Kidney (tissue), 14 donors: Measurements from ENCODE around the gene IL21R. TPM values are rescaled to one million over a fixed set of nuclear protein-coding genes. Genes with fewer than 3 reads are reported as not detected.

Experiments
- DNase-seq, 5 donors: peaks; one replicate each; pipeline ENCODE4 v3.0.0-alpha.2; 2013 to 2020
- FAIRE-seq: peaks from 2 replicates; lab custom pipeline; 2012; peaks lifted over from hg19 to GRCh38; lab: Jason Lieb, UNC
- H3K27ac ChIP-seq, 2 donors: one replicate each; pipeline ENCODE4 v1.7.0; 2013; ENCODE audit warnings: low read depth in 2 of 2, low read length in 2 of 2, inconsistent platforms in 1 of 2
- H3K27me3 ChIP-seq: one replicate; pipeline ENCODE4 v1.7.1; 2013; ENCODE audit warnings: low read length, inconsistent platforms; ENCODE audit not compliant: control insufficient read depth, insufficient read depth
- H3K36me3 ChIP-seq, 3 donors: one replicate each; pipeline versions ENCODE4 v1.7.0 to v1.7.1; 2013; ENCODE audit warnings: low read length in 3 of 3, control low read depth in 1 of 3, inconsistent platforms in 1 of 3; ENCODE audit not compliant: insufficient read depth in 3 of 3, control insufficient read depth in 2 of 3
- H3K4me1 ChIP-seq, 3 donors: one replicate each; pipeline versions ENCODE4 v1.7.0 to v1.7.1; 2013; ENCODE audit warnings: low read length in 3 of 3, inconsistent platforms in 1 of 3, low read depth in 1 of 3; ENCODE audit not compliant: control insufficient read depth in 2 of 3, insufficient read depth in 2 of 3
- H3K4me3 ChIP-seq, 3 donors: one replicate each; pipeline versions ENCODE4 v1.7.0 to v1.8.1; 2013; ENCODE audit warnings: low read length in 3 of 3, control low read depth in 1 of 3, inconsistent platforms in 1 of 3
- H3K9ac ChIP-seq, 3 donors: one replicate each; pipeline versions ENCODE4 v1.7.0 to v1.7.1; 2013; ENCODE audit warnings: low read length in 3 of 3, control low read depth in 1 of 3, inconsistent platforms in 1 of 3
- H3K9me3 ChIP-seq, 3 donors: one replicate each; pipeline versions ENCODE4 v1.7.0 to v1.7.1; 2013; ENCODE audit warnings: low read length in 3 of 3, control low read depth in 1 of 3, inconsistent platforms in 1 of 3; ENCODE audit not compliant: control insufficient read depth in 2 of 3, insufficient read depth in 1 of 3
- CTCF ChIP-seq: IDR thresholded peaks from 3 replicates; pipeline ENCODE4 v1.5.1; 2012; ENCODE audit warnings: mild to moderate bottlenecking, moderate library complexity, borderline replicate concordance; ENCODE audit not compliant: insufficient read depth; ENCODE audit errors: extremely low read depth
- intact Hi-C: fragments of 100-400 bp; cut with DNase I; formaldehyde crosslinking; loops from one replicate; pipeline ENCODE4 v1.11.1; 2022
- polyA plus RNA-seq: library from polyadenylated mRNA; stranded (reverse); fragments of 350-450 nt; fragmentation: Illumina TruSeq; extraction: RNeasy Lipid Tissue Mini Kit (QIAGEN cat#74804); gene quantifications from one replicate; pipeline ENCODE4 v1.2.3, GENCODE V29; 2014; ENCODE audit warnings: low read depth, low replicate concordance; ENCODE audit not compliant: insufficient read depth
- total RNA-seq: library from RNA; stranded (reverse); fragmentation: NEBNext Ultra II Directional; extraction: Animal tissue kit (Norgen Biotek cat#: 25700); gene quantifications from one replicate; pipeline ENCODE4 v1.2.1, GENCODE V29; 2021
- donor health status: control.
- donor health status: control.
- donor health status: control.
- donor health status: control.
- donor health status: control.
- donor health status: DM: yes; HTN: yes; CAD: no.
- donor health status: Normal renal cell carcinoma (clear cell type).

The IL21R gene
- total and polyA plus RNA-seq, 2 donors from 2014 or later: 0.65 to 3.0 TPM

DNA sequence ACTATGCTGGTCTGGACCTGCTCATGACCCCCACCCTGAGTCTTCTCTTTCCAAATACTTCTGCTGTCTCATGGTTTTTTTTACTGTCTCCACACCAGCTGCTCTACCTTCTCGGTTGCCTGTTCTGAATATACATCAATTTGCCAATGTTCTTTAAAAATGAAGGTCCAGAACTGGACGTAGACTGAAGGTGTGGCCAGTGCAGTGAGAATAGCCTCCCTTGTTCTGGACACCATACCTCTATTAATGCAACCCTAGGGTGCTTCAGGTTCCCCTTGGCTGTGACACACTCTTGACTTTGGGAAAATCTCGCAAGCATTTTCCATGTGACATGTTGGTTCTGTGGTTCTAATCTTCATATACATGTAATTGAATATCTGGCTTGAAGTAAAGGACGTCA is 15.3 kb upstream of the IL21R start:
- no peaks in the 10 kb centered on the region for H3K36me3 ChIP-seq
- DNase-seq (no peak), FAIRE-seq (no peak)
- no peak overlapping the region for H3K27ac ChIP-seq
- TF ChIP-seq CTCF: no peak
- no peaks in the 10 kb centered on the region for H3K27me3 ChIP-seq
- H3K9me3 ChIP-seq: peaks cover 0 to 13% (median 0%) of the 10 kb centered on the region in 3 donors
- intact Hi-C loops: loop anchor here (10.0 kb wide), 1 partner anchor 58 kb away; no protein-coding TSS in a partner anchor
- H3K9ac ChIP-seq: no peak overlapping the region
- H3K4me3 ChIP-seq: no peak overlapping the region
- no peaks in the 10 kb centered on the region for H3K4me1 ChIP-seq

GRCh38 chr16:27387724-27388123 is 14.2 kb upstream of the IL21R start:
- Histone ChIP-seq H3K36me3 (no peaks in the 10 kb centered on the region), H3K27me3 (no peaks in the 10 kb centered on the region), H3K4me1 (no peaks in the 10 kb centered on the region), H3K27ac (no peak overlapping the region), H3K9ac (no peak overlapping the region), H3K4me3 (no peak overlapping the region), H3K9me3 (peaks cover 0 to 13% (median 0%) of the 10 kb centered on the region in 3 donors)
- DNase-seq: no peak
- FAIRE-seq: no peak
- no peak for TF ChIP-seq CTCF
- intact Hi-C loops: loop anchor here (10.0 kb wide), 1 partner anchor 57 kb away; no protein-coding TSS in a partner anchor

GRCh38 chr16:27389272-27389961 is 12.6 kb upstream of the IL21R start:
- no peak for FAIRE-seq
- no peak for TF ChIP-seq CTCF

GRCh38 chr16:27390151-27390550 is 11.8 kb upstream of the IL21R start:
- H3K9me3 ChIP-seq: no peaks in the 10 kb centered on the region
- DNase-seq (no peak), FAIRE-seq (no peak)
- H3K27ac ChIP-seq: no peak overlapping the region
- TF ChIP-seq CTCF: no peak
- no peaks in the 10 kb centered on the region for H3K4me1 ChIP-seq
- H3K4me3 ChIP-seq: no peak overlapping the region
- intact Hi-C loops: no loop called here
- no peak overlapping the region for H3K9ac ChIP-seq
- H3K27me3 ChIP-seq: no peaks in the 10 kb centered on the region
- no peaks in the 10 kb centered on the region for H3K36me3 ChIP-seq

More at GRCh38 chr16:27389272-27389961, 12.6 kb upstream of the IL21R start:
- H3K9ac ChIP-seq: no peak overlapping the region
- no peak for DNase-seq
- no peak overlapping the region for H3K27ac ChIP-seq
- intact Hi-C loops: loop anchor here (10.0 kb wide), 1 partner anchor 55 kb away; no protein-coding TSS in a partner anchor
- H3K27me3 ChIP-seq: no peaks in the 10 kb centered on the region
- no peak overlapping the region for H3K4me3 ChIP-seq
- H3K36me3 ChIP-seq: no peaks in the 10 kb centered on the region
- peaks cover 0 to 5% (median 0%) of the 10 kb centered on the region in 3 donors for H3K9me3 ChIP-seq
- no peaks in the 10 kb centered on the region for H3K4me1 ChIP-seq
